GM19035 (cell line): ENCODE results near the gene PPP2R2C.

ENCODE experiments used
- ATAC-seq: cut with Tn5 transposase; IDR thresholded peaks from one replicate; pipeline ENCODE4 v1.9.1; 2021; ENCODE audit not compliant: unreplicated experiment

Gene PPP2R2C

DNA sequence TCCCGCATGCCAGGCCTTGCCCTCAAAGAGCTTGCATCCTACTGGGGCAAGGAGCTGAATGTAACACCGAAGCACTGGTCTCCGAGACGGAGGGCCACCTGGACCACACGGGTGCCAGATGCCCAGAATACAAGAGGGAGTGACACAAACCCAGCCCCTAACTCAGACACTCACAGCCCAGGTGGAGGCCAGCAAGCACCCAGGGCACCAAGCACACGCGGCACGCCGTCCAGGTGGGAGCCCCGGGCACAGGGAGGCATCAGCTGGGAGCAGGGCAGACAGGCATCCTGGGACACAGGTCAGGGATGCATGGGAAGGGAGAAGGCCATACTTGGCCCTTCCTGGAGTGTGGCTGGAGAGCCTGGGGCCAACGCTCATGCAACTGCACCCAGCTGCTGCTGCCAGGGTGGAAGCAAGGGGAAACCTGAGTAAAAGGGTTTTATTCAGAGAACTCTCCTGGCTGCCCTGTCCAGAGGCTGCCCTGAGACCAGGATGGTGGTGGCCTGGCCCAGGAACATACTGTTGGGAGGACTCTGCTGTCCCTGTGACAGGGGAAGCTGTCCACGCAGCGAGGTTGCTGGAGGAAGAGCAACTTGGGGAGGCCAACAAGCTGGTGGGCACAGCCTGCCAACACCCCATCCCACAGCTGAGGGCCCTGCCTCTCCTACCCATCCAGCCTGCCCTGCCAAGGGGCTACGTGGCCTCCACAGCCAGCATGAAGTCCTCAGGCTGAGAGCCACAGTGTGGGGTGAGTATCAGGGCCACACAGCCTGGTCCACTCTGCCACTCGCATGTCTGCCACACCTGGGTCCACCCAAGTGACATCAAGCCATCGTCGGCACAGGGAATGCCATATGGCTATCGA is 22.2 kb upstream of the PPP2R2C start:
- ATAC-seq = no peak

DNA sequence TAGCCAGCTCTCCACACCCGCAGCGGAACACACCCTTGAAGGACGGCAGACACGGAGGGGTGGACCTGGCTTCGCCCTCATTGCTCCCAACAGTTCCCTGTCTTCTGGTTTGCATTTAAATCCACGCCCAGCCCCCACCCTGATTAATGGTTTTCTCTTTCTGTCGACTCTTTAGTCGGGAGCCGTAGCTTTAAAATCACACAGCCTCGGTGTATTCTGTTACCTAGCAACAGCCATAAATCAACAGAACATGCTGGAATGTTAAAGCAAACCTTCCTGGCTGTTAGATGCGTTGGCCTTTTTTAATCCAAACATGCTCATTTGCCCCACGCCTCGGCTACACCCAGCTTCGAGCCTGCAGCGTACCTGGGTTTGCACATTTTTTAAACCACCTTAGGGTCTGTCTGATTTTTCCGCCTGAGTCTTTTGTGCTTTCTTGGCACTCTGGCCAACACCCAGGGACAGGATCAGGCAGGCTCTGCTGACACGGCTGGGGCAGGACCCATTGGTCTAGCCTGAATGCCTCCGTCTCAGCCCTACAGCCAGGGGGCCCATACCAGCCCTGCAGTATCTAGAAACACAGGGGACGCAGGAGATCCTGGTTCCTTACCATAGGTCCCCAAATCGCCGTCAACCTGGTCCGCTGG is 21.4 kb upstream of the PPP2R2C start:
- no peak for ATAC-seq

DNA sequence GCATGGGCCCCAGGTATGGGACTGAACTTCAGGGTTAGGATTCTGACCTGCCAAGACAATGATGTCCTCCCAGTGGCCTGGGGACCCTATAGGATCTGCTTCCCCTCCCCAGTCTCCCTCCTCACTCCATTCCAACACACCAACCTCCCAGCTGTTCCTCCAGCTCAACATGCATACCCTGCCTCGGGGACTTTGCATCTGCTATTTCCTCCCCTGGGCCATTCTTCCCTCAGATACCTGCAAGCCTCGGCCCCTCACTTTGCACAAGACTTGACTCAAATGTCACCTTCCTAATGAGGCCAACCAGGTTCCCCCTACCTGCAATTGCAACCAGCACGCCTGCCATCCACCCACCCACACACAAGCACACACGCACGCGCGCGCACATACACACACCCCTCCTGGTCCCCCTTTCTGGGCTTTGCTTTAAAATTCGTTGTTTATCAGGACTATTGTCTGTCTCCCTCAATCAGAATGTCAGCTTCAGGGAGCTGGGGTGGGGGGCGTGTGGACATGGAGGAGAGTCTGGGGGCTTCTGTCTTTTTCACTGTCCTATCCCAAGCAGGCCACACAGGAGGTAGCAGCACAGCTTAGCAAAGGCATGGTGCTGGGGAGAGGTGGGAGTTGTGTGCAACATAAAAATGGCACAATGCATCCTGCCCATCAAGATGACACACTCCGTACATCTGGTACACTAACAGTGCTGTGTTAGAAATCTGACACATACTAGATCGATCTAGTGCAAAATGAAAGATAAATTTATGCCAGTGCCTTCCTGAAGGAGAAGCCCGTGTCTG is 20.6 kb upstream of the PPP2R2C start:
- ATAC-seq = no peak

DNA sequence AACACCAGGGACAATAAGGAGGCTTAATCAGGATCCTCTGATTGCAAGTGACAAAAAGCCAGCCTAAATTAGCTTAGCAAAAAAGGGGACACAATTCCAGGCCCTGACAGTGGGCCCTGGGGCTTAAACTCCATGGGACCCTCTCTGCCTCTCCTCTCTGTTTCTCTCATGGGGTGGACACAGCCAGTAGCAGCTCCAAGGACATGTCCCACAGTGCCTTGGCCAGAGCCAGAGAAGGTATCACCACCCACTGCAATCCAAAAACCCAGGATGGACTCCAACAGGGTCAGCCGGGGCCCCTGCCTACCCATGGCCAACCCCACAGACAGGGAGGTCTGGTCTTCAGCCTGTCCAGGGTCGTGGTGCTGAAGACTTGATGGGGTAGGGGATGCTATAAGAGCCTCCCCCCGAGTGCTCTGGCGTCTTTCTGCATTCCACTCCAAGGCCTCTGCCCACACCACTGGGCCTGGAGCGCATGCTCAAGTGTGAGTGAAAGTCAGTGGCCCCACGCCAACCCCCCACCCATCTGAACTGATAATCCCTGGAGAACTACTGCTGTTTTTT is 19.7 kb upstream of the PPP2R2C start:
- ATAC-seq = no peak

DNA sequence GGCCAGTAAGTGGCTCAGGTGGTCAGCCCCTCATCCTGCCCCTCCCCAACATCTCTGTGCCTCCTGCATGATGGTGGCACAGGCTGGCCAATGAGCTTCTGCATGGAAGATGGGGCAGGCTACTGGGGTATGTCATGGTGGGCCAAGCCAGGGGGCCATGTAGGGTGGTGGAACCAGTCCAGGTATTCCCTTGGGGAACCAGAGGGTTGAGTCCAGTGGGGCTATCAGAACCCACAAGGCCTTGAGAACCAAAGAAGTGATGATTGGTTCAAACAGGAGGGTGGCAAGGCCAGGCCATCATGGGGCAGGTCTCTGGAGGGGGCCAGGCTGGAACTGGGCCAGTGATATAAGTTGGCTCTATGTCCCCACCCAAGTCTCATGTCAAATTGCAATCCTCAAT is 18.8 kb upstream of the PPP2R2C start:
- no peak for ATAC-seq

DNA sequence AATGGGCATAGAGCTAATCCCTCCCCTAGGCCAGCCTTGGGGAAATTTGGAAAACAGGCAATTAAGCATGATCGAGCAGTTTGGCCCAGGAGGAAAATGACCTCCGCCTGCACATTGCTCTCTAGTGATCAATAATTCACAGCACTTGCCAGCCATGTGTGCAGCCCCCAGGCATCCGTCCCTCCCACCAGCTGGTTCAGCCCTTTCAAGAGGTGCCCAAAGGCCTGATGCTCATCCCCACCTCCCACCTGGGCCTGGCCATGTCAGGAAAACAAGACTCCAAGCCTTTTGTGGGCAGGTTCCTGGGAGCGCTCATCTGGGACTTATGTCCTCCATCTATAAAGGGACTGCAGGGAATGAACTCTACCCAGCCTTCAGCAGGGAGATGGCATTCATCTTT is 17.5 kb upstream of the PPP2R2C start:
- no peak for ATAC-seq

DNA sequence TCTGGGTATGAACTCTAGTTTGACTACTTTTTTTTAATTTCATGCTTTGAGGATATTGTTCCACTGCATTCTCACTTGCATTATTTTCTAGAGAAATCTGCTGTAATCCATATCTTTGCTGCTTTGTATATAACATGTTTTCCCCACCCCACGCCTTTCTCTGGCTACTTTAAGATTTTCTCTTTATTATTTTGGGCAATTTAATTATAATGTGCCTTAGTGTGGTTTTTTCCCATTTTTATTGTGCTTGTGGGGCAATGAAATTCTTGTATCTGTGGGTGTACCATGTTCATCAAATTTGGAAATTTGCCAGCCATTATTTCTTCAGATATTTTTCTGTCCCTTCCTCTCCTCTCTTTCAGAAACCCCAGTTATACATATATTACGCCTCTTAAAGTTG is 15.1 kb upstream of the PPP2R2C start:
- ATAC-seq = no peak

DNA sequence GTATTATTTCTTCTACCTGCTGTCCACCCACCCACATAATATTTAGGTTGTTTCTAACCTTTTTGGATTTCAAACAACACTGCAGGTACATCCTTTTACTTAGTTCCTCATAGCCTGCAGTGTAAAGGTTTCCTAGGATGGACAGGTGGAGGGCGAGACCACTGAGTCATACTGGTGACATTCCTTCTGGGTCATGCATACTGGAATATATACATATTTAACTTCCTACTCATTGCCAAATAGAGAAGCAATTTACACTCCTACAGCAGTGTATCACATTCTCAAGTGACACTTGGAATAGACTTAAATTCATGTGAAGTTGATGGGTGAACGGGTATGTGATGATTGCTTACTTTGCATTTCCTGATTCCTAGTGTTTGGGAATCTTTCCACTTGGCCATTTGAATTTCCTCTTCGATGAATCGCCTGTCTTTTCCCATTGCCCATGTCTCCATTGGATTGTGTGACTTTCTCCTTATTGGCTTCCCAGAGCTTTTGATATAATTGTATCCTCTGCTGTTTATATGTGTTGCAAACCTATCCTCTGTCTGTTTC is 8.2 kb upstream of the PPP2R2C start:
- ATAC-seq = no peak

DNA sequence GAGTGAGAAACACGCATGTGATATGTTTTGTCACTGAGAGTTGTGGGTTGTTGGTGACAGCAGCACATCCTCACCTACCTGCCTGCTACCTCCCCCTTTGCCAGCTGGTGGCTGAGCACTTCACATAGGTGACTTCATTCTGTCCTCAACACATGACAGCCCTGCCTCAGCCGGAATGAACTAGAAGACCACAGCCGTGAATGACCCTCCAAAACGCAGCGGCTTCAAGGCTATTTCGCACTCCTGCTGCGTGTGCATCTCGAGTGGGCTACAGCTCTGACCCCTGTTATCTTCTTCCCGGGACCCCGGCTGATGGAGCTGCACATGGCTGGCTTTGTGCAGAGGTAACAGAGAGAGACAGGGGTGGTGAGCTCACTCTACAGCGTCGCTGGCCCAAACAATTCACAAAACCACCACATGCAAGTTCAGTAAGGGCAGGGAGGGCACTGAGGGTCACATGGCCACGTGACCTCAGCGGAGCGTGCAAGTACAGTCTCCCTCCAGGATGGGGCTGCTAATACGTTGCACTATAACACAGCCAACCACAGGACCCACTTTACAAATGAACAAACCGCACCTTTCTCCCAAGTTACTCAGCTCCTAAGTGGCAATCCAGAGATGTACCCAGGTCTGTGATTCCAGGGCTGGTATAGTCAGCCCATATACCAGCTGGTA is 6.3 kb upstream of the PPP2R2C start:
- no peak for ATAC-seq

DNA sequence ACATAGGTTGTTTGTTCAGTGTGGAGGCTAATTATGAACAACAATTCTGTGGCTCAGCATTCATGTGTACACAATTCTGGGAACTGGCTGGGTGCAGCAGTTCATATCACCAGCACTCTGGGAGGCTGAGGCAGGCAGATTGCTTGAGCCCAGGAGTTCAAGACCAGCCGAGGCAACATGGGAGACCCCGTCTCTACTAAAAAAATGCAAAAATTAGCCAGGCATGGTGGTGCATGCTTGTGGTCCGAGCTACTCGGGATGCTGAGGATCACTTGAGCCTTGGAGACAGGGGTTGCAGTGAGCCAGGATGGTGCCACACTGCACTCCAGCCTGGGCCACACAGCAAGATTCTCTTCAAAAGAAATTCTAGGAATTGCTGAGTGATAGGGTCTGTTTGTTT is 4.5 kb upstream of the PPP2R2C start:
- no peak for ATAC-seq

DNA sequence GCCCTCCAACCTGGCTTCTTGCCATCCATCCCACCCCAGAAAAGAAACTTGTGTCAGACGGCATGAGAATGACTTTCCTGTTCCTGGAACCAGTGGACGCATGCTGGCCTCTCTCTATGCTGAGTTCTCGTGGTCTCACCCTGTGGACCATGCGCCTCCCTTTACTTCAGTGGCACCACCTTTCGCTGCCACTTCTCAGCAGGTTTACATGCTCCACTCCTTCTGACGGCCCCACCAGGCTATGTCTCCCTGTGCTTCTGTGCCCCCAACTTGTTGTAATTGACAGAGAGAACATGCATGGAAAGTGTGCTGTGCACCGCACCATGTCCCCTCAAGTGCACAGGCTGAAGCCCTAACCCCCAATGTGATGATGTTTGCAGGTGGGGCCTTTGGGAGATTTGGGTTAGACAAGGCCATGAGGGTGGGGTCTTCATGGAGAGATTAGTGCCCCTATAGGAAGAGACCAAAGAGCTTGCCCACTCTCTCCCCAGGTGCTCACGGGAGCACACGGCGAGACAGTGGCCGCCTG is 3.1 kb upstream of the PPP2R2C start:
- no peak for ATAC-seq

DNA sequence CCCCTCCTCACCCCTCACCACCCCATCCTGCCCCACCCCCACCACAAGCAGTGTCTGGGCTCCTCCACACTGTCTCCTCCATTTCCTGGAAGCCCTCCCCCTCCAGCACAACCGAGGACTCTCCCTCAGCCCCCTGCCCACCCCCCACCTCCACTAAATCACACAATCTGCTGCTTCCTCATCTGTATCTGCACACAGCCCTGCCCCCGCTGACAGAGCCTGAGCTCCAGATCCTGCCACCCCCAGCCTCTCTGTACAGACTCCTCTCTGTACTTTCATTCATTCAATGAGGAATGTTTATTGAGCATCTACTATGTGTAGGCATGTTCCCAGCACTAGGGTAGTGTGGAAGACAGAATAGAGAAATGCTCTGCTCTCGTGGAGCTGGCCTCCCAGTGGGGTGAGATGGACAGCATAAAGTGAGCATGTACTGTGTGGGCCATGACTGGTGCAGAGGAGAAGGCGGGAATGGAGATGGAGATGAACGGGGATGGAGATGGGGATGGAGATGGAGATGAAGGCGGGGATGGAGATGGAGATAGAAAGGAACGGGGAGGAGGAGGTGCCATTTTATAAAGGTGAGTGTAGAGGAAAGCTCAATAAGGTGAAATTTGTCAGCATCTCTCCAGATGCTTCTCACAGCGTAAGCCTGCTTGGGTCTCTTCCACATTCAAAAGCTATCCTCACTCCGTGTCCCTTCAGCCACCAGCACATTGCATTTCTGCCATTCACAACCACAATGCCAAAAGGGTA is 2.5 kb upstream of the PPP2R2C start:
- ATAC-seq = no peak

DNA sequence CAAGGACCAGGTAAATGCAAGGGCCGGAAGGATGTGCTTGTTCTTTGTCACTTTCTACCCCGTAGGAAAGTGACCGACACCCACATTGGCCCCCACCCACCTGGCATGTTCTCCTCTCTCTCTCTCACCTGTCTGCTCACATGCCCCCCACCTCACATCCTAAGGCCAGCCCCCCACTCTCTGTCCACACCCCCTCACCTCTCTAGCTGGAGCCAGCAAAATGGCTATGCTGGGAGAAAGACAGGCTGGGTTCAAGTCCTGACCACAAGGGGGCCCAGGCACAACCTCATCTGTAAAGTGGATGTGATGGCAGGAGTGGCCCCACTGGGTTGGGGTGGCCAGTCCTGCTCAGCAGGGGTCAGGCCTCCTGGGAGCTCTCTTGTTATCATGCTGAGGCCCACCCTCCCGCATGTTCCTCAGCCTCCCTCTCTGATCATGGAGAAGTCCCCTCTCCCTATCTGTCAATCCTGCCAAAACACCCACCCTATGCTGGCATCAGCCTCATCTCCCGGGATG is 1.7 kb upstream of the PPP2R2C start:
- ATAC-seq = no peak

DNA sequence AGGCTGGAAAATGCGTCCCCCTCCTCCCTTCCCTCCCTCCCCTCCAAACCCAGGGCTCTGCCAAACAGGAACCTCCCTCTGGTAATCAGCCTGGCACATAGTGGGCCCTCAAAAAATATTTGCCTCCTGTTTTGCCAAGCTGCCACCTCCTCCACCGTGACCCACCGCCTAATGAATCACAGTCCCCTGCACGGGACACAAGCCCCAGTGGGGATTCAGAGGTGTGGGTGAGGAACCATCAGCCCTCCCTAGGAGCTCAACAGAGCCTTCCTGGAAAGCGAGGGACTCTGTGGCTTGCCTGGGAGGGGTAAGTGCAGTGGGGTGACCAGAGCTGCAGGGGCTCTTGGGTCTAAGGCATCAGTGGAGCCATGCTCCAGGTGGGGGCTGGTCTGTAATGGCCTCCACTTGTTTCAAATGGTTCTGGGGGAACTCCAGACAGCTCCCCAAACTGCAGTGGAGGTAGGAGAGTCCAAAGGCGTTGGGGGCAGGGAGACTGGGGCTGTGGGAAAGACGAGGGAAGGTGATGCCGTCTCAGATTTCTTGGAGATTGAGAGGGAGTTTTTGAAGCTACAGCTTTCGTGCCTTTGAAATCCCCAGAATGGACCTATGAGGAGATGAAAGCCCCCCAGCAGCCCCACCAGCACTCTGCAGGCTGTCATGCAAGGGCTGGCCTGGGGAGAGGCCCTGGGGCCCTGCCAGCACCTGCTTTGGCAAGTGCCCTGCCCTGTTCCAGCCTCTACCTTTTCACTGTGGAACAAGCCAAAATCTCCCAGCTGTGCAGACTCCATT is 1.0 kb upstream of the PPP2R2C start:
- no peak for ATAC-seq

DNA sequence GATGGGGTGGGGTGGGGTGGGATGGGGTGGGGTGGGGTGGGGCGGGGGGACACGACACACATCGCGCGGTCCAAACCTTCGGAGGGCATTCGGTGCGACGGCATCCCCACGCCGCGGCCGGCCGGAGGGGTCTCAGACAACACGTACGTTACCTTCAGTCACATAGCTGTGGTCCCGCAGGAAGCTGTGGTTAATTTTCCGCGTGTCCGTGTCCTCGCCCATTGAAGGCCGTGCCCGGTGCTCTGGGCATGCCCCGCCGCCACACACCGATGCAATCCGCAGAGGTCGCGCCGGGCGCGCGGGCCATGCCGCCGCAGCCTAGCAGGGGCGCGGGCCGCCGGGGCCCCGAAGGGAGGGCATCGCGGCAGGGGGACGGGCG is 417 bp downstream of the PPP2R2C start:
- ATAC-seq = no peak

DNA sequence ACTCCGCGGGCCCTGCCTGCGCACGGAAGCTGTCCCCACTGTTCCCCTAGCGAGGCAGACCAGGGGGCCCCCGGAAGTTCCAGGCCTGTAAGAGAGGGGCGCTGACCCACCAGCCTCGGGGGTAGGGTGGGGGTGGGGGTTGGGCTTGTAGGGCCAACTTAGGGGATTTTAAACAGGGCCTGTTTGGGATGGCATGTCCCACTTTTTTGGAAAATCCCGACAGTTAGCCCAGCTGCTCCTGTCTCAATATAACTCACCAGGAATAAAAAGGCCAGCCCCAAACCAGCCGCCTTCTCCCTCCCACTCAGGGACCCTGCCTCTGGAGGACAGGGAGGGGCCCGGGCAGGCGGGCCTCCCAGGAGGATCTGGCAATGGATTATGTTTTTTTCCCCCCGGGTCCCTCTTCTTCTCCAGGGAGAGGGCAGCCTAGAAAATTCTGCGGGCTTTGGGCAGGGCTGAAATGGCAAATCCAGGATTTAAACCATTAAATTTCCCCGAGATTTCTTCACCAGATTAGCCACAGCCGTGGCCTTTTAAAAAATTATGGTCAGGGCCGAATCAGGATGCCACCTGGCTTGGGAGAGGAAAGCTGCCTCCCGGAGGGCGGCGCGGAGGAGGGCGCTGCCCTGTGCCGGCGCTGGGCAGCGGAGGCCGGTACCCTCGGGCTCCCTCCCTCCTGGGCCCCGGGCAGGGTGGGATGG is 957 bp downstream of the PPP2R2C start:
- no peak for ATAC-seq

DNA sequence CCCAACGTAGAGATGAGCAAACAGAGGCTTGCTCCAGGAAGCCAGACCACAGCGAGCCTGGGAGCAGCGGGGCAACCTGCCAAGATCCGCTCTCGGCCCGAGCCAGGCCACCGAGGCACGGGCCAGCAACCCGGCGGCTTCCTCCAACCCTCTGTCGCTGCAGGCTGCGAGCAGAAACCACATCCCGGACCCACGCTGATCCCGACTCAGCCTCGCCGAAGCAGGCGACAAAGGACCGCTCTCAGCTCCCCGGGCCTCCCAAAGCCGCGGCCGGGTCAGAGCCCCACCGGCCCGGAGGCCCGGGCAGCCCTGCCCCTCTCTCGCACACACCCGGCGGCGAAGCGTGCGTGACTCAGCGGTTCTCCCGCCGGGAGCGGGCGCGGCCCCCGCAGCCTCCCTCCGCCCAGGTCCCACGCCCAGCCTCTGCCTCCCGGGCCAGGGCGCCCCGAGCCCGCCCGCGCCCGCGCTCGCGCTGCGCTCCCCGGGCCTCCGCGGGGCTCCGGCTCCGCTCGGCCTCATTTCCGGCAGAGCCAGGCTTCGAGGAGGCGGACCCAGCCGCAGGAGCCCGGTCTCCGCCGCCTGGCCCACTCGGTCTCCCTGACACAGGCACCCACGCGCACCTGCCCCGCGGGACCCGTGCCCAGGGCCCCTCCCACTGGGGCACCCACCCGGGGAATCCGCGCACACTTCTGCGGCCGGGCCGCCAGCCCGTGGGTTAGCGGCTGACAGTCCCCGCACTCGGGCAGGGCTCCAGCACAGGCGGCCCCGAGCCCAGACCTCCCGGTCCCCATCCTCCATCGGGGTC is 1.7 kb downstream of the PPP2R2C start:
- no peak for ATAC-seq
